GM19025 (cell line): ENCODE measurements around the gene STMN3.
"Not testable (repeated sequence)": the region's sequence is repeated elsewhere in the genome, so short reads cannot be mapped to it uniquely, and the experiment has no call there.

Experiments
- ATAC-seq: cut with Tn5 transposase; IDR thresholded peaks from one replicate; pipeline ENCODE4 v1.9.1; 2021; ENCODE audit warnings: mild to moderate bottlenecking, low read depth, moderate library complexity; ENCODE audit not compliant: unreplicated experiment

The STMN3 gene

GRCh38 chr20:63680427-63680826 lies 27.2 kb upstream of the STMN3 start:
- ATAC-seq: no peak

- ATAC-seq: no peak
Measured at GRCh38 chr20:63679799-63680305, 26.6 kb upstream of the STMN3 start.

- ATAC-seq: no peak
Measured at GRCh38 chr20:63678667-63679465, 25.6 kb upstream of the STMN3 start.

GRCh38 chr20:63678071-63678470 lies 24.8 kb upstream of the STMN3 start:
- no peak for ATAC-seq

- no peak for ATAC-seq
Measured at GRCh38 chr20:63675681-63676368, 22.6 kb upstream of the STMN3 start.

- ATAC-seq: no peak
Measured at GRCh38 chr20:63673951-63674350, 20.7 kb upstream of the STMN3 start.

- no peak for ATAC-seq
Measured at GRCh38 chr20:63672666-63673065, 19.4 kb upstream of the STMN3 start.

GRCh38 chr20:63671695-63672094 lies 18.5 kb upstream of the STMN3 start:
- not testable (repeated sequence) for ATAC-seq

- no peak for ATAC-seq
Measured at GRCh38 chr20:63668351-63668750, 15.1 kb upstream of the STMN3 start.

- ATAC-seq: no peak
Measured at GRCh38 chr20:63667858-63668257, 14.6 kb upstream of the STMN3 start.

- ATAC-seq: no peak
Measured at GRCh38 chr20:63665708-63666107, 12.5 kb upstream of the STMN3 start.

- no peak for ATAC-seq
Measured at GRCh38 chr20:63664861-63665594, 11.8 kb upstream of the STMN3 start.

GRCh38 chr20:63664143-63664851 lies 11.1 kb upstream of the STMN3 start:
- no peak for ATAC-seq

- no peak for ATAC-seq
Measured at GRCh38 chr20:63663332-63664066, 10.3 kb upstream of the STMN3 start.

GRCh38 chr20:63662813-63663189 lies 9.6 kb upstream of the STMN3 start:
- ATAC-seq: no peak

GRCh38 chr20:63661959-63662812 lies 9.0 kb upstream of the STMN3 start:
- ATAC-seq: no peak

GRCh38 chr20:63661108-63661507 lies 7.9 kb upstream of the STMN3 start:
- no peak for ATAC-seq

- no peak for ATAC-seq
Measured at GRCh38 chr20:63660622-63661021, 7.4 kb upstream of the STMN3 start.

- not testable (repeated sequence) for ATAC-seq
Measured at GRCh38 chr20:63660174-63660573, 7.0 kb upstream of the STMN3 start.
